ENCODE results near the gene CCDC183.
"Not testable (repeated sequence)": the region's sequence is repeated elsewhere in the genome, so short reads cannot be mapped to it uniquely, and the experiment has no call there.

- not testable (repeated sequence) for TF ChIP-seq CTCF (IDR thresholded peaks at IDR 0.05; ENCODE audit: low read length); EZH2 (optimal IDR thresholded peaks at IDR 0.05; ENCODE audit: low read depth, low read length); EZH2phosphoT487 (IDR thresholded peaks at IDR 0.05; ENCODE audit: low read length)
Observed at GRCh38 chr9:136837856-136838277, 41.7 kb downstream of the CCDC183 start.
